ENCODE measurements around the gene GDF10.

GDF10 gene

GRCh38 chr10:47337310-47337709, 37.3 kb downstream of the GDF10 start:
- DNase-seq = no peak

GRCh38 chr10:47339186-47339735, 39.3 kb downstream of the GDF10 start:
- no peak for DNase-seq

- no peak for DNase-seq
Measured at GRCh38 chr10:47339759-47340607, 40.0 kb downstream of the GDF10 start.

GRCh38 chr10:47340608-47341170, 40.7 kb downstream of the GDF10 start:
- DNase-seq = peak; percentile 70

- no peak for DNase-seq
Measured at GRCh38 chr10:47344996-47345870, 45.2 kb downstream of the GDF10 start.

- no peak for DNase-seq
Measured at GRCh38 chr10:47346581-47347302, 46.7 kb downstream of the GDF10 start.

GRCh38 chr10:47347303-47347675, 47.3 kb downstream of the GDF10 start:
- no peak for DNase-seq

- DNase-seq = no peak
Measured at GRCh38 chr10:47348138-47348651, 48.2 kb downstream of the GDF10 start, which contains the start of gene RBP3. TSS of gene RBP3 (plus strand) at chr10:47348363. CDS start at chr10:47348485, 122 bp downstream.

- no peak for DNase-seq
Measured at GRCh38 chr10:47348661-47349470, 48.9 kb downstream of the GDF10 start.

- no peak for DNase-seq
Measured at GRCh38 chr10:47349516-47349915, 49.5 kb downstream of the GDF10 start.

GRCh38 chr10:47349941-47350371, 50.0 kb downstream of the GDF10 start:
- no peak for DNase-seq

GRCh38 chr10:47350671-47351640, 51.0 kb downstream of the GDF10 start:
- no peak for DNase-seq

GRCh38 chr10:47351899-47352815, 52.2 kb downstream of the GDF10 start:
- DNase-seq = no peak

- no peak for DNase-seq
Measured at GRCh38 chr10:47353351-47353750, 53.4 kb downstream of the GDF10 start.

GRCh38 chr10:47354165-47354564, 54.2 kb downstream of the GDF10 start:
- DNase-seq = no peak

GRCh38 chr10:47354900-47355299, 54.9 kb downstream of the GDF10 start:
- DNase-seq = no peak

- DNase-seq = no peak
Measured at GRCh38 chr10:47356708-47357107, 56.7 kb downstream of the GDF10 start.

- DNase-seq = no peak
Measured at GRCh38 chr10:47357131-47357582, 57.2 kb downstream of the GDF10 start.

GRCh38 chr10:47357911-47358310, 57.9 kb downstream of the GDF10 start:
- no peak for DNase-seq
